ENCODE measurements around the gene TRH.

Gene TRH

GRCh38 chr3:129984125-129984524 lies 9.6 kb downstream of the TRH start:
- no peak overlapping the region for H3K4me3 ChIP-seq (ENCODE audit: low read depth, low read length)
- no peaks in the 10 kb centered on the region for H3K36me3 ChIP-seq
- DNase-seq, result no peak
- peaks cover 10% of the 10 kb centered on the region for H3K4me1 ChIP-seq
- TF ChIP-seq CTCF (IDR thresholded peaks at IDR 0.05; ENCODE audit: low read depth, low read length), result no peak
- H3K27me3 ChIP-seq, result no peaks in the 10 kb centered on the region
- H3K9me3 ChIP-seq, result no peaks in the 10 kb centered on the region

- Histone ChIP-seq H3K4me3 (ENCODE audit: low read depth, low read length) (no peak overlapping the region), H3K4me1 (peaks cover 10% of the 10 kb centered on the region), H3K9me3 (no peaks in the 10 kb centered on the region), H3K27me3 (no peaks in the 10 kb centered on the region), H3K36me3 (no peaks in the 10 kb centered on the region)
- TF ChIP-seq CTCF (IDR thresholded peaks at IDR 0.05; ENCODE audit: low read depth, low read length), result no peak
- peak; percentile 45 for DNase-seq
Measured at GRCh38 chr3:129985113-129985512, 10.6 kb downstream of the TRH start.

DNA sequence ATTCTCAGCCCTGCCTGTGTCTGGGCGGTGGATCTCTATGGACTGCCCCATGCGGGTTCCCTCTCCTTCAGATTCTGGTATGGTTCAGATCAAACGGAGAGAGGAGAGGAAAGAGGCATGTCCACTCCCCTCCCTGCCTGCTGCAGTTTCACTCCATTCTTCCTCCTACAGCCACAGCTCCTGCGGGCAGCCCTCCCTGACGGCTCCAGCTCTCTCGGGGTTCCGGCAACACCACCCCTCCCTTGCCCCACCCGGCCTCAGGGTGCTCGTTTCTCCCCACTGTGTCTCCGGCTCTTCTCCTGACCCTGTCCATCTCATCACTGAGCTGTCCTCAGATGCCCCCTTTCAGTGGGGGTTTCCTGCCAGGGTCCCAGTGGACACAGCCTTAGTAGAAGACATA lies 13.9 kb downstream of the TRH start:
- DNase-seq, result no peak
- no peaks in the 10 kb centered on the region for H3K36me3 ChIP-seq
- peaks cover 10% of the 10 kb centered on the region for H3K4me1 ChIP-seq
- no peak overlapping the region for H3K4me3 ChIP-seq (ENCODE audit: low read depth, low read length)
- TF ChIP-seq CTCF (IDR thresholded peaks at IDR 0.05; ENCODE audit: low read depth, low read length), result no peak
- H3K27me3 ChIP-seq, result no peaks in the 10 kb centered on the region
- H3K9me3 ChIP-seq, result no peaks in the 10 kb centered on the region

- no peak overlapping the region for H3K4me3 ChIP-seq (ENCODE audit: low read depth, low read length)
- no peak for DNase-seq
- no peaks in the 10 kb centered on the region for H3K9me3 ChIP-seq
- peaks cover 10% of the 10 kb centered on the region for H3K4me1 ChIP-seq
- TF ChIP-seq CTCF (IDR thresholded peaks at IDR 0.05; ENCODE audit: low read depth, low read length), result no peak
- H3K27me3 ChIP-seq, result no peaks in the 10 kb centered on the region
- no peaks in the 10 kb centered on the region for H3K36me3 ChIP-seq
Measured at GRCh38 chr3:129989414-129989813, 14.9 kb downstream of the TRH start.

- peak; percentile 28 for DNase-seq
Measured at GRCh38 chr3:129992781-129993180, 18.3 kb downstream of the TRH start.

More at GRCh38 chr3:129992781-129993180, 18.3 kb downstream of the TRH start:
- no peaks in the 10 kb centered on the region for H3K36me3 ChIP-seq
- no peak overlapping the region for H3K4me3 ChIP-seq (ENCODE audit: low read depth, low read length)
- H3K9me3 ChIP-seq, result no peaks in the 10 kb centered on the region
- TF ChIP-seq CTCF (IDR thresholded peaks at IDR 0.05; ENCODE audit: low read depth, low read length), result peak; percentile 59
- H3K4me1 ChIP-seq, result no peaks in the 10 kb centered on the region
- no peaks in the 10 kb centered on the region for H3K27me3 ChIP-seq
